Activated CD8-positive, alpha-beta memory T cell treated with anti-CD3 and anti-CD28 coated beads for 1 hour (primary cell): ENCODE results near the gene APLF.
"Not testable (repeated sequence)": the region's sequence is repeated elsewhere in the genome, so short reads cannot be mapped to it uniquely, and the experiment has no call there.

Experiments
- DNase-seq, 2 donors: peaks; one replicate each; pipeline ENCODE4 v3.0.0-alpha.2; 2020; ENCODE audit warnings: low read depth in 1 of 2; ENCODE audit errors: extremely low read depth in 1 of 2

APLF gene

DNA sequence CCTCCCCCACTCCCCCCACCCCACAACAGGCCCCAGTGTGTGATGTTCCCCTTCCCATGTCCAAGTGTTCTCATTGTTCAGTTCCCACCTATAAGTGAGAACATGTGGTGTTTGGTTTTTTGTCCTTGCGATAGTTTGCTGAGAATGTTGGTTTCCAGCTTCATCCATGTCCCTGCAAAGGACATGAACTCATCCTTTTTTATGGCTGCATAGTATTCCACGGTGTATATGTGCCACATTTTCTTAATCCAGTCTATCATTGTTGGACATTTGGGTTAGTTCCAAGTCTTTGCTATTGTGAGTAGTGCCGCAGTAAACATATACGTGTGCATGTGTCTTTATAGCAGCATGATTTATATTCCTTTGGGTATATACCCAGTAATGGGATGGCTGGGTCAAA, 103.0 kb downstream of the APLF start:
- not testable (repeated sequence) for DNase-seq

DNA sequence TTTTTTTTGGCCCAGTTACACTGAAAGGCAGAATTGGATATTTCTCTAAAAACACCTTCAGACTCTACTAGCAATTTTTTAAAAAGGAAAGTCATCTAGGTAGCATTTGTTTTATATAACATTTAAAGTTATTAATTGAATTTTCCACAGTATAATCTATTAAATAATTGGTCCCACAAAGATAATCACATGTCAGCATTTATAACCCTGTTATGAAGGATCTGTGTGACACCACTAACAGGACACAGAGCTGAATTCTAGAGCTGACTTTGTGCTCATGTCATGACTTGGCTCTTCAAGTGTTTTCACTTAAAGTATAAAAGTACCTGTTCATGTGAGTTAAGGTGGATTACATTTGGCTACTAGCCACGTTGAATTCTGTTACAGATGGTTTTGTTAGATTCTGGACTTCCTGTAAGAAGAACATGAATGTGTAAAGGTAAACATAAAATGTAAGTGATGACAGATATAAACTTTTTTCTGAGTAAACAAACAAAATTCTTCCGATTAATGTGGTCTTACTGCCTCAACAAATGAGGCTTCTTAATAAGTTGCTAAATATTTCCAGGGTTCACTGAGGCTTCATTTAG, 106.9 kb downstream of the APLF start:
- no peak for DNase-seq

DNA sequence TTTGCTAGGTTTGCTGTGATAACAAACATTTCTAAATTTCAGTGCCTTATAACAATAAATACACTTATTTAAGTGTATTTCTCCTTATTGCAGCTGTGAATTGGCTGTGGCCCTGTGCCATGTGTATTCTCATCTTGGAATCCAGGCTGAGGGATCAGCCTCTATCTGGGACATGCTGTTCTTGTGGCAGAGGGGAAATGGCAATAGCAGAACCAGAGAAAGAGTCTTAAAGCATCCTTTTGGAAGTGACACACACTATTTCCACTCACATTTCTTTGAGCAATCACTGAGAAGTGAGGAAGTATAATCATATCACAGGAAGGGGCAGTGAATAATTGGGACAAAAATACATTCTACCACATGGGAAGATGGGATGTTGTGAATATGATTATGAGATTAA, 109.8 kb downstream of the APLF start:
- DNase-seq = no peak

DNA sequence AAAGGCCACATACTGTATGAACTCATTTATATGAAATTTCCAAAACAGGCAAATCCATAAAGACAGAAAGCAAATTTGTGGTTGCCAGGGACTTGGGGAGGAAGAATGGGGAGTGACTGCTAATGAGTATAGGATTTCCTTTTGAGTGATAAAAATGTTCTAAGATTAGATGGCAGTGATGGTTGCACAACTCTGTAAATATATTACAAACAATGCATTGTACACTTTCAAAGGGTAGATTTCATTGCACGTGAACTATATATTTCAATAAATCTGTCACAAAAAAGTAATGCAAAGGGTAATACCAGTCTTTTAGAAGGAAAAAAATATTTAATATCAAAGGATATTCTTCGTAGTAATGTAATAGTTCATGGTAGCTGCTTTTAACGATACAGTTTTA, 112.3 kb downstream of the APLF start:
- no peak for DNase-seq

DNA sequence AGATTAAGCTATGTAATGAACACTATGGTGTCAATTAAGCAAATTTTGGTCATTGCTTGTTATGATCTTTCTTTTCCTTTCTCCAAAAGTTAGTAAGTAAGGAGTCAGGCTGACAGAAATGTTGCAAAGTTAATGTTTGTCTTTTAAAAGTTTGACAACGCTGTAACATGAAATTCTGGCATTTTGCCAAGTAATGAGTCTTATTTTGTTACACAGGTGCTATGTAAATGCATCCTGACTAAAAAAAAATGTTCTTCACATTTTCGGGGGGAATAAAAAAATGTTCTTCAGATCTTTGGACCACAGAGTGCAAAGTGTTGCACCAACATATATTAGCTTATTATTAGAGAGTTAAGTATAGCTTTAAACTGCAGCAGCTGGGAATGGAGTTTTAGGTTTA, 121.2 kb downstream of the APLF start:
- no peak for DNase-seq

DNA sequence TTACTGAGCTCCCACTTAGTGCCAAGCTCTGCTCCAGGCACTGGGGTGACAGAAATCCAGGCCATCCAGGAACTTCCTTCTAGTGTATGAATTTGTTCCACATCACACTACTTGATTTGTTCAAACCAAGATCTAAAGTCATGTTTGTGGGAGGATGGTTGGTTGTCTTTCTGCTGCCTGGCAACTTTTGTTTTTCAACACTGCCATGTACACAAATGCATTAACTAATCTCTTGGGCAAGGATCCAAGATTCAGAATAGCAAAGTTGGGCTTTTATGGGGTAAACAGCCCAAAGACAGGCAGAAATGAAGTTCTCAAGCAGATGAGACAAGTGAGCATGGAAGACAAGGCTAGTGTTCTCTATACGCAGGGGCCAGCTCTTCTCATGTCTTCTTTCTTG, 122.6 kb downstream of the APLF start:
- no peak for DNase-seq

DNA sequence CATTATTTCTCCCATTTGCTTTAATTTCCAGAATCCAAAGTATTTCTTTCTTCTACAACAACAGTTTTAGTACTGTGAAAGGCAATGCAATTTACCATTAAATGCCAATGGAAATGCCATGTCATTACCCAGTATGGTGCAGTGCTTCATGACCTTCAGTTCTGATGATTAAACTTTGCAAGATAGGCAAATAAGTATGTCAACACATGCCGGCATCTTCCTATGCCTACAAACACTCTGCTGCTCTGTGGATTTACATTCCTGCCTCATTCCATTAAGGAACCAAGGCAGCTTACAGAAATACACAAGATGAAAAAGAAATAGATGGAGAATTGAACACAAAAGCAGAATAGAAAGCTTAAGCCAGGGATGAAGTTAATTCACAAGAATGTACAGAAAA, 123.3 kb downstream of the APLF start:
- DNase-seq = no peak

DNA sequence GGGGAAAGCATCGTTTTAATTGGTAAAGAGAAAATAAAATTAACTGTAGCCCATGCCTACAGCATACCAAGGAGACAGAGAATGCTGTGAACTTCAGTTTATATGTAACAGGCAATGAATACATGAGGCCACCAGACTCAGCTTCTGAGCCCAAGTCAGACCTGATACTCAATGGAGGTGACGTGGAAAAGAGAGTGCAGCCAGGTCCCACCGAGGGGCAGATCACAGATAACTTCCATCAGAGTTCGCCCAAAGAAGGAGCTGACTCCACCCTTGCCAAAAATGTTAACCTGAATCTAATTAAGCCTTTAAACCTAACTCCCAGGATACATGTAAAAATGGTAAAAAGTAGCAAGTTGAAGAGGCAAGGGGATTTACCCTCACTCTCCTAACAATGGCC, 123.8 kb downstream of the APLF start:
- DNase-seq = no peak

DNA sequence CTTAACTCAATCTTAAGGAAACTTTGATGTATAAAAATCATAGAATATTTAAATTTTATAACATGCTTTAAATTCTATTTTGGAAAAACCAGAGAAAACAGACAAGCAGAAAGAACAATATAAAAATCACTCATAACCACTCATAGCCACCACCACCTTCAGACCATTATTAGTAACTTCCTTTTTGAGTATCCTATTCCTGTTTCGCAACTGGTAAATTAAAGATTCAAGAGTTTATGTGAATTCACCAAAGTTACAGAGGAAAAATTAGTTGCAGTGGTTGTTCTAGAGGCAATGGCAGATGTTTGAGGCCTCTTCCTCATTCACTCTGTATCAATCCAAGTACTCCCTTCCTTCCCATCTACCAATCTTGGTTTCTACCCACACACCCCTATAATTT, 126.7 kb downstream of the APLF start:
- DNase-seq = no peak

DNA sequence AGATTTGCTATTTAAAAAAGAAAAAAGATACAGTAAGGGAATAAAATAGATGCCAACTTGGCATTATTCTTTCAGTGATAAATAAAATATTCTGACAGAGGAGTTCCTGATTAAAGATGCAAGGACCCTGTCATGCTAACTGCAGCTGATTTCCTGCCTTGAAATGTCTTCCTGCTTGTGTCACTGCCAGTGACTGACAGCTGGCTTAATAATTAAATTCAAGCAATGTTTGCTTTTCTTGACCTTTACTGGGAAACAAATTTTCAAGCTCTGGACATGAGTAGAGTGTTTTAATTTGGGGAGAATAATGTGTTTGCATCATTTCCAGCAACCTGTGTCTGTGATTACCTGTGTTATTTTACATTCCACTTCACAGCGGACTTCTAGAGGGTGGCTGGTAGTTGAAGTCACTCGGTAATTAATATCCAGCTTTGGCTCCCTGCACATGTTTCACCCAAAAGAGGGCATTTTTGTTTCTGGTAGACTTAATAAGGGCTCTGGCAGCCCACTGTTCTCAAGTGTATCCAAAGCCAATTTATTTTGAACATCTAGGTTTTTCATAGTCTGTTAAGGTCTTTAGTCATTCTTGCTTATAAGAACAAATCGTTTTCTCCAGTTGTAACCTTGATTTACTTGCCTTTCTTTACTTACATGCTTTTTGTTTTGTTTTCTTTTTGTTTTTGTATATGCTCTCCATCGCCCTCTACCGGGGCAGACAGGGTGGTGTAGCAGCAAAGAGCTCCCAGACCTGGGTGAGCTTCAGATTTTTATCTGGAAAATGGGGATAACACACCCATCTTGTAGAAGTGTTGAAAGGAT, 127.5 kb downstream of the APLF start:
- DNase-seq = peak; percentile 8 to 42

DNA sequence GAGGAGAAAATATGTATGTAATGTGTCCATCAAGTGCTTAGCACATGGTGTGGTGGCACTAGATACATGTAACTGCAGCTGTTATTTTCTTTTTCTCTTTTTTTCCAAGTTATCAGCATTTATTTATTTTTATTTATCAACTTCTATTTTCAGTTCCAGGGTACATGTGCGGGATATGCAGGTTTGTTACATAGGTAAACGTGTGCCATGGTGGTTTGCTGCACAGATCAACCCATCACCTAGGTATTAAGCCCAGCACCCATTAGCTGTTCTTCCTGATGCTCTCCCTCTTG, 128.1 kb downstream of the APLF start:
- DNase-seq = not testable (repeated sequence)

DNA sequence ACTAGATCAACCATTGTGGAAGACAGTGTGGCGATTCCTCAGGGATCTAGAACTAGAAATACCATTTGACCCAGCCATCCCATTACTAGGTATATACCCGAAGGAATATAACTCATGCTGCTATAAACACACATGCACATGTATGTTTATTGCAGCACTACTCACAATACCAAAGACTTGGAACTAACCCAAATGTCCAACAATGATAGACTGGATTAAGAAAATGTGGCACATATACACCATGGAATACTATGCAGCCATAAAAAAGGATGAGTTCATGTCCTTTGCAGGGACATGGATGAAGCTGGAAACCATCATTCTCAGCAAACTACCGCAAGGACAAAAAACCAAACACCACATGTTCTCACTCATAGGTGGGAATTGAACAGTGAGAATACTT, 133.1 kb downstream of the APLF start:
- DNase-seq = not testable (repeated sequence)

DNA sequence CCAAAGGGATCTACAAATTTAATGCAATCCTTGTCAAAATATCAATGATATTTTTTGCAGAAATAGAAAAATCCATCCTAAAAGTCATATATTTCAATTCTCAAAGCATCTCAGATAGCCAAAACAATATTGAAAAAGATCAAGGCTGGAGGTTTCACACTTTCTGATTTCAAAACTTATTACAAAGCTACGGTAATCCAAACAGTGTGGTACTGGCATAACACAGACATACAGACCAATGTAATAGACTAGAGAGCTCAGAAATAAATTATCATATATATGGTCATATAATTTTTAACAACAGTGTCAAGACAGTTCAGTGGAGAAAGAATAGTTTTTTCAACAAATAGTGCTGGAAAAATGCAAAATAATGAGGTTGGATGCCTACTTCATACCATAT, 135.7 kb downstream of the APLF start:
- DNase-seq = no peak

DNA sequence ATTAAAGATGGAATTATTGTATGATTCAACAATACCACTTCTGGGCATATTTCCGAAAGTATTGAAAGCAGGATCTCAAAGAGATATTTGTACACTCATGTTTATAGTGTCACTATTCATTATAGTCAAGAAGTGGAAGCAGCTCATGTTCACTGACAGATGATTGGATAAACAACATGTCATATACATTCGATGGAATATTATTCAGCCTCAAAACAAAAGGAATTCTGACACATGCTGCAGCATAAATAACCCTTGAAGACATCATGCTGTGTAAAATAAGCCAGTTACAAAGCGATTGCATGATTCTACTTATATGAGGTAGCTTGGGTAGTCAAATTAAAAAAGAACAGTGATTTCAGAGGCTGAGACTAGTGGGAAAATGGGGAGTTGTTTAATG, 136.7 kb downstream of the APLF start:
- no peak for DNase-seq

DNA sequence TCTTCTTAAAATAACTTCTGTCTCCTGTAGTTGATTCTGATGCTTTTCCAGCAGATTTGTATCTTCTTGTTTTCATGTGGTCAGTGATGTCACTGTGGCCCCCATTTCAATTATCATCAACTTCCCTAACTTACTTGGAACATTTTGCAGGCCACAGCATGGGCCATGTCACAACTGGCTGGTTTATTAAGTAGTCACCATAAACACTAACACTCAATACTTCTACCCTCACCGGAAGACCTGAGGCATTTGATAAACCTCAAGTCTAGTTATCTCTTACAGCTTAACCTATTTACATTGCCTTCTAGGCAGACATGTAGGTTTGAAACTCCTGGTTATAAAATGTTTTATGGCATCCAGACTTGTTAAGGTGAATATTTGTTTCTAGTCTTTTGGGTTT, 138.6 kb downstream of the APLF start:
- no peak for DNase-seq

DNA sequence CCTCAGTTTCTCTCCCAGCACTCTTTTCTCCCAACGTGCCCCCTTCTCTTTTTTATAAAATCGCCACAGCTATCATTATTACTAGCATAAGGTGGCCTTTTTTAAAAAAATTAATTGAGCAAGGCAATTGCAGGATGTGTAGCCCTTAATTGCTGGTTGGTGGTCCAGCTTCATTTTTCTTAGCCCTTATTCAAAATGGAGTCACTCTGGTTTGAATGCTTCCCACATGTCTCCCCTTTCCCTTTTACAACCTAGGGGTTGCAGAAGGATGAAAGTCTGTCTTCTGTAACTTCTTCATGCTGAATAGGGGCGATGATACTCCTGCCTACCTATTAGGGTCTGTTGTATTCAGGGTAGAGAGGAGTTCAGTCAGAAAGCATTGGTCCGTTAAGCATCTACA, 139.4 kb downstream of the APLF start:
- DNase-seq = no peak

DNA sequence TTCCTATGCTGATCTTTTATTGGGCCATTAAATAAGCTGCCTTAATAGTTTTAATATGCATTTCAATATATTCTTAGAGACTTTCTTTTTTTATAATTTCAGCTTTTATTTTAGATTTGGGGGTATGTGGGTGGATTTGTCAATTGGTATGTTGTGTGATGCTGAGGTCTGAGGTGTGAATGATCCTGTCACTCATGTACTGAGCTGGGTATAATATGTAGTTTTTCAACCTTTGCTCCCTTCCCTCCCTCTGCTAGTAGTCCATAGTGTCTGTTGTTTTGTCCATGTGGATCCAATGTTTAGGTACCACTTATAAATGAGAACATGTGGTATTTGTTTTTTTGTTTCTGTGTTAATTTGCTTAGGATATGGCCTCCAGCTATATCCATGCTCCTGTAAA, 140.5 kb downstream of the APLF start:
- no peak for DNase-seq

DNA sequence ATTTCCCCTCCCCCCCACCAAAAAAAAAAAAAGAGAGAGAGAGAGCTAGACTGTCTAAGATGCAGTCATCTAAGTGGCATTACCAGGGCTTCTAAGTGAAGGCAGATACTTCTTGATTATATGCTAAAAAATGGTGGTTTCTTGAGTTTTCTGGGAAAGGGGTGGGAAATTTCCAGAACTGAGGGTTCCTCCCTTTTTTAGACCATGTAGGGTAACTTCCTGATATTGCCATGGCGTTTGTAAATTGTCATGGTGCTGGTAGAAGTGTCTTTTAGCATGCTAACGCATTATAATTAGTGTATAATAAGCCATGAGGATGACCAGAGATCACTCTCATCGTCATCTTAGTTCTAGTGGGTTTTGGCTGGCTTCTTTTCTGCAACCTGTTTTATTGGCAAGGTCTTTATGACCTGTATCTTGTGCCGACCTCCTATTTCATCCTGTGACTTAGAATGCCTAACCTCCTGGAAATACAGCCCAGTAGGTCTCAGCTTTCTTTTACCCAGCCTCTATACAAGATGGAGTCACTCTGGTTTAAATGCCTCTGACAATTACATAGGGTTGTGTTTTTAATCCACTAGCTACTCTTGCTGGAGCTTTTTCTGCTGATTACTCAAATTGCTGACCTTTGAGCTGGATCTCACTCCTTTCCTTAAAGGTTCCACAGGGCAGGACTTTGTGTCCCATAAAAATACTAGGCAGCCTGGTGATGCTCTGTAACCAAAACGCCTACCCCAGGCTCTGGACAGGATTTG, 145.6 kb downstream of the APLF start:
- no peak for DNase-seq

DNA sequence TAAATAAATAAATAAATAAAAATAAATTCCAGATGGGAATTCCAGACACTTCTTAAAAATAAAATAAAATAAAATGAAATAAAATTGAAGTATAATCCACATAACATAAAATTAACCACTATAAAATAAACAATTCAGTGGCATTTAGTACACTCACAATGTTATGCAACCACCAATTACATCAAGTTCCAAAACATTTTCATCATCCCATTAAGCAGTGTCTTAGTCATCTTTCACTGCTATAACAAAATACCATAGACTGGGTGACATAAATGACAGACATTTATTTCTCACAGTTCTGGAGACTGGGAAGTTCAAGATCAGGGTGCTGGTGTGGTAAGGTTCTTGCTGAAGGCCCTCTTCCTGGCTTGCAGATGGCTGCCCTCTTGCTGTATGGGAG, 153.4 kb downstream of the APLF start:
- no peak for DNase-seq

DNA sequence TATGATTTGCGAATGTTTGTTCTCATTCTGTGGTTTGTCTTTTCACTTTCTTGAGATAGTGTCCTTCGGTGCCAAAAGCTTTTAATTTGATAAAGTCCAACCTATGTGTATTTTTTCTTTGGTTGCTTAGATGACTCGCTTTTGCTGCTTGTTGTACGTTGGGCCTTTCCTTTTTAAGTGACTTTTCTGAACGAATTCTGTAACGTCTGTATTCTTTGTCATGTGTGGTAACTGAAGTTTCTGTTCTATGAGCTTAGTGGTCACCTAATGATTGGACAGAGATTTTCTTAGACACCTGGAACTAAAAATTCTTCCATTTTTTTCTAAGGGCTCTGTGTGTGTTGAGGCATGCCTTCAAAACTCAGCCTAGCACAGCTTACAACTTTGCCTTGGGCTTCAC, 156.4 kb downstream of the APLF start:
- DNase-seq = no peak

DNA sequence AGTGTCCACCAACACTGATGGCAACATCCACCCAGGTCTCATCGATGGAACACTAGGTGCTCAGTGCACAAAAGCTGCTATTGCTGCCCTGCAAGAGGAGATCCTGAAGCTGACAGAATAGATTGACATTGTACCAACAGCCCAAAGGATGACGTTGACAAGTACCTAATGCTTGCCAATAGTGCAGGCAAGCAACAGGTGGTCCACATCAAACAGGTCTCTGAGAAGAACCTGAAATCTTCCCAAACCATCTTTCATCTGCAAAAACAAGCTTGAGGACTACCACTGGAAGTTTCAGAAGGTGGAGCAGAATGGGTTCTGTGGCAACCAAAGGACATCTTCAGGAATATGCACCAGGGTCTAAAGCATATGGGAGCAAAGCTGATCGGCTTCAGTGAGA, 160.2 kb downstream of the APLF start:
- no peak for DNase-seq
